ENCODE results near the gene MYH9.
"Not testable (repeated sequence)": the region's sequence is repeated elsewhere in the genome, so short reads cannot be mapped to it uniquely, and the experiment has no call there.

DNA sequence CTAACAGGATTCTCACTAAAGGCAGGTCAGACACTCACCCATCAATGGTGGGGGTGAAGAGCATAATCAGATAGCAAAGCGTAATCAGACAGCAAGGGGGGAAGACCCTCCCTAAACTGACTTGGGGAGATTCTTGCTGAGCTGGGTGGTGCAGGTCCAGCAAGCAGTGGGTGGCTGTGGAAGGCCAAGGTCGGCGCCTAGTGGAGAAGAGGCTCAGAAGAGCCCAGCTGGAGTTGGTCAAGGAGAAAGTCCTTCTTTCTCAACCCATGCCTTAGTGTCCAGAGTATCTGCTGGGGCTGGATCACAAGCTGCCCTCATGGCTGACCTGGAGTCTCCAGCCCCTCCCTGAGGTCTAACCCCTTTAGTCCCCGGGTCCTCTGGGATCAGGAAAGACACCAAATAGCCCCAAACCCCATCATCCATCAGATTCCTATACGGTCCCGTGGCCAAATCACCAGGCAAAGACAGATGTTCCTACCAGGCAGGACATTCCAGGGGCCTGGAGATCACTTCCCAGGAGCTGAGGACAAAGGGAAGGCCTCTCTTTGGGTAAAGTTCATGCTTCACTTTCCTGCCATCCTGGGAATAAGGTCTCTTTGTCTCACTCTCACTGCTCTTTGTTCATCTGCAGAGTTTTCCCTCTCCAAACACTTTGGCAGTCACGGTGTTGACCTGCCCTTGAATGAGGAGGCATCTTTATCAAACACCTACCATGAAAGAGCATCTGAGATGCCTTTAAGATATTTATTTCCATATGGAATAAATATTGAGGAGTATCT is 123.7 kb downstream of the MYH9 start:
- TF ChIP-seq, protein P1, sequence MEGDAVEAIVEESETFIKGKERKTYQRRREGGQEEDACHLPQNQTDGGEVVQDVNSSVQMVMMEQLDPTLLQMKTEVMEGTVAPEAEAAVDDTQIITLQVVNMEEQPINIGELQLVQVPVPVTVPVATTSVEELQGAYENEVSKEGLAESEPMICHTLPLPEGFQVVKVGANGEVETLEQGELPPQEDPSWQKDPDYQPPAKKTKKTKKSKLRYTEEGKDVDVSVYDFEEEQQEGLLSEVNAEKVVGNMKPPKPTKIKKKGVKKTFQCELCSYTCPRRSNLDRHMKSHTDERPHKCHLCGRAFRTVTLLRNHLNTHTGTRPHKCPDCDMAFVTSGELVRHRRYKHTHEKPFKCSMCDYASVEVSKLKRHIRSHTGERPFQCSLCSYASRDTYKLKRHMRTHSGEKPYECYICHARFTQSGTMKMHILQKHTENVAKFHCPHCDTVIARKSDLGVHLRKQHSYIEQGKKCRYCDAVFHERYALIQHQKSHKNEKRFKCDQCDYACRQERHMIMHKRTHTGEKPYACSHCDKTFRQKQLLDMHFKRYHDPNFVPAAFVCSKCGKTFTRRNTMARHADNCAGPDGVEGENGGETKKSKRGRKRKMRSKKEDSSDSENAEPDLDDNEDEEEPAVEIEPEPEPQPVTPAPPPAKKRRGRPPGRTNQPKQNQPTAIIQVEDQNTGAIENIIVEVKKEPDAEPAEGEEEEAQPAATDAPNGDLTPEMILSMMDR (IDR thresholded peaks at IDR 0.05; ENCODE audit: poor library complexity), result not testable (repeated sequence)
- not testable (repeated sequence) for TF ChIP-seq EZH2phosphoT487 (IDR thresholded peaks at IDR 0.05; ENCODE audit: low read depth, severe bottlenecking, unreplicated experiment)

Measured in hepatocyte (in vitro differentiated cells).